Activated B cell treated with CpG ODN at 0.5 μM for 24 hours (primary cell): ENCODE data around the gene TSPAN15. TPM values are rescaled to one million over a fixed set of nuclear protein-coding genes. Genes with fewer than 3 reads are reported as not detected.

ENCODE experiments used
- ATAC-seq: fragments of 200-7000 bp; cut with Tn5 transposase; one replicate; pipeline ENCODE4 v1.10.0; 2021; ENCODE audit warnings: low read depth, mild to moderate bottlenecking, moderate library complexity
- CTCF ChIA-PET: fragments of 350-600 bp; sonication (Branson Sonifier 250); formaldehyde crosslinking; loops from one replicate; lab custom pipeline; 2021; ENCODE audit warnings: antibody characterized with exemption; lab: Charles Lee
- POLR2A ChIA-PET: fragments of 350-600 bp; sonication (Branson Sonifier 250); formaldehyde crosslinking; loops from one replicate; lab custom pipeline; 2021; ENCODE audit warnings: antibody characterized with exemption; lab: Charles Lee
- DNase-seq: peaks from one replicate; pipeline ENCODE4 v3.0.0; 2022
- H3K27ac Mint-ChIP-seq: one replicate; pipeline ENCODE4 v1.8.0; 2020; ENCODE audit warnings: mixed read lengths
- H3K27me3 Mint-ChIP-seq: one replicate; pipeline ENCODE4 v1.8.0; 2021; ENCODE audit warnings: mixed read lengths
- H3K36me3 Mint-ChIP-seq: one replicate; pipeline ENCODE4 v1.8.0; 2021; ENCODE audit warnings: low read depth, mixed read lengths
- H3K4me1 Mint-ChIP-seq: one replicate; pipeline ENCODE4 v1.8.0; 2021; ENCODE audit warnings: mixed read lengths
- H3K4me3 Mint-ChIP-seq: one replicate; pipeline ENCODE4 v1.8.0; 2020; ENCODE audit warnings: mild to moderate bottlenecking, mixed read lengths
- H3K9me3 Mint-ChIP-seq: one replicate; pipeline ENCODE4 v1.8.0; 2020; ENCODE audit warnings: mixed read lengths
- CTCF ChIP-seq: fragments of 200-600 bp; IDR thresholded peaks from one replicate; pipeline ENCODE4 v1.8.0; 2022; ENCODE audit warnings: antibody characterized with exemption, mild to moderate bottlenecking
- intact Hi-C: fragments of 100-400 bp; cut with micrococcal nuclease; formaldehyde crosslinking; loops from one replicate; pipeline ENCODE4 v1.15.1; 2024
- total RNA-seq: library from RNA; stranded (reverse); gene quantifications from 2 replicates; pipeline ENCODE4 v1.2.3, GENCODE V29; 2022

TSPAN15 gene
- total RNA-seq, 1 donor from 2014 or later: 0.35 TPM

- DNase-seq (no peak), ATAC-seq (no peak)
- H3K36me3 Mint-ChIP-seq: no peaks in the 10 kb centered on the region
- POLR2A ChIA-PET: no interaction called here
- H3K27ac Mint-ChIP-seq: no peak overlapping the region
- H3K4me3 Mint-ChIP-seq: no peak overlapping the region
- H3K9me3 Mint-ChIP-seq: no peaks in the 10 kb centered on the region
- H3K4me1 Mint-ChIP-seq: peaks cover 14% of the 10 kb centered on the region
- intact Hi-C loops: no loop called here
- CTCF ChIA-PET: no interaction called here
- H3K27me3 Mint-ChIP-seq: peaks cover 16% of the 10 kb centered on the region
- no peak for TF ChIP-seq CTCF
Measured at GRCh38 chr10:69455006-69455763, 3.9 kb downstream of the TSPAN15 start.

GRCh38 chr10:69456880-69457693 lies 5.8 kb downstream of the TSPAN15 start:
- Mint-ChIP-seq H3K4me1 (peaks cover 3% of the 10 kb centered on the region), H3K9me3 (no peaks in the 10 kb centered on the region), H3K27me3 (peaks cover 10% of the 10 kb centered on the region), H3K27ac (no peak overlapping the region), H3K36me3 (no peaks in the 10 kb centered on the region), H3K4me3 (no peak overlapping the region)
- DNase-seq: no peak
- ChIA-PET POLR2A (no interaction called here), CTCF (no interaction called here)
- no peak for ATAC-seq
- TF ChIP-seq CTCF: no peak
- intact Hi-C loops: no loop called here

GRCh38 chr10:69457771-69458237 lies 6.5 kb downstream of the TSPAN15 start:
- no peaks in the 10 kb centered on the region for H3K9me3 Mint-ChIP-seq
- TF ChIP-seq CTCF: no peak
- intact Hi-C loops: no loop called here
- H3K4me1 Mint-ChIP-seq: no peaks in the 10 kb centered on the region
- DNase-seq (no peak), ATAC-seq (no peak)
- POLR2A ChIA-PET: no interaction called here
- CTCF ChIA-PET: no interaction called here
- H3K4me3 Mint-ChIP-seq: no peak overlapping the region
- H3K27me3 Mint-ChIP-seq: peaks cover 4% of the 10 kb centered on the region
- H3K27ac Mint-ChIP-seq: no peak overlapping the region
- no peaks in the 10 kb centered on the region for H3K36me3 Mint-ChIP-seq

GRCh38 chr10:69458430-69459100 lies 7.3 kb downstream of the TSPAN15 start:
- Mint-ChIP-seq H3K36me3 (no peaks in the 10 kb centered on the region), H3K27ac (no peak overlapping the region), H3K27me3 (no peaks in the 10 kb centered on the region), H3K9me3 (no peaks in the 10 kb centered on the region), H3K4me3 (no peak overlapping the region), H3K4me1 (no peaks in the 10 kb centered on the region)
- ChIA-PET CTCF (no interaction called here), POLR2A (no interaction called here)
- intact Hi-C loops: no loop called here
- no peak for ATAC-seq
- no peak for DNase-seq
- no peak for TF ChIP-seq CTCF
